T follicular helper cell (primary cell): ENCODE results near the gene TMEM92.
A peak's percentile ranks its signal among the peaks of the same experiment; 100 is the strongest.
"Not testable (repeated sequence)": the region's sequence is repeated elsewhere in the genome, so short reads cannot be mapped to it uniquely, and the experiment has no call there.

Experiments used
- DNase-seq: peaks from one replicate; pipeline ENCODE4 v3.0.0-alpha.2; 2020; ENCODE audit warnings: low read depth

Gene TMEM92

DNA sequence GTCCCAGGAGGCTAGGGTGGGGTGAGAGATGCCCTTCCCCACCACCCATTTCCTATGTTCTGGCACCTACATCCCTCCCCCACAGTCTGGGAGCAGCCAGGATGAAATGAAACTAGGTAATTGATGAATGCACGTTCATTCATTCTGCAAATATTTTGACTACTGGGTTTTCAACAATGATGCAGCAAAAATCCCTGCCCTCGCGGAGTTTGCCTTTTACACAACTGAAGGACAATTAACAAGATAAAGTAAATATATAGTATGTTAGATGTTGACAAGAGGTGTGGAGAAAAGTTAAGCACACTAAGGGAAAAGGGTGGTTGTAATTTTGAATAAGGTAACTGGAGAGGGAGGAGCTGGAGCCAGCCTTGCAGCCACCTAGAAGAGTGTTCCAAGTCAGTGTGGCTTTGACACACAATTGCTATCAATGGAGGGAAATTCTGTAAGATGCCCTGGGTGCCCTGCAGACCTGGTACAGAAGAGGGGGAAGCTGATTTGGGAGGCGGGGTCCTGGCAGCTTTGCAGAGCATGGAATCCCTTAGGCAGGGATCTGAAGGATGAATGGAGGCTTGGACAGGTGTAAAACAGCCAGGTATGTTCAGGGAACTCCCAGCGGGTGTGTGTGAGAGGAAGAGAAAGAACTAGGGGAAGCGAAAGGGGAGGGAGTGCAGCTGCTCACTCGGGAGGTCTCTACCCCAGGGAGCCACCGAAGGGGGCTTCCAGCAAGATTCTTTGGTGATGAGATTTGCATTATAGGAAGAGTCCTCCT, 2.5 kb downstream of the TMEM92 start:
- no peak for DNase-seq

DNA sequence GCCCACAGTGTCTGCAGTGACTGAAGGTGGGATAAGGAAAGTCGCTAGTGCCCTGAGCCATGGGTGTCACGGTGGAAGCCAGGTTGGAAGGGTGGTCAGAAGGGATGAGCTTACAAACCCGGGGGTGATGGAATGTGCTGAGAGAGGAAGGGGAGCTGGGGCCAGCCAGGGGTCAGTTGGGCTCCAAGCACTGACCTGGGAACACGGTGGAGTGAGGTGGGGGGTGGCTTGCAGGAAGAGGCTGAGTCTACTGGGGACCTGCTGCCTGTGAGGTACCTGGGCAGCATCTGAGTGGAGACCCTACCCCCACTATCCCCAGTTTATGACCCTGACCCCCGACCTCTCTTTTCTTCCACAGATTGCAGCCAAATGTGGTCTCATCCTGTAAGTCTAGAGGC, 3.1 kb downstream of the TMEM92 start:
- DNase-seq: no peak

DNA sequence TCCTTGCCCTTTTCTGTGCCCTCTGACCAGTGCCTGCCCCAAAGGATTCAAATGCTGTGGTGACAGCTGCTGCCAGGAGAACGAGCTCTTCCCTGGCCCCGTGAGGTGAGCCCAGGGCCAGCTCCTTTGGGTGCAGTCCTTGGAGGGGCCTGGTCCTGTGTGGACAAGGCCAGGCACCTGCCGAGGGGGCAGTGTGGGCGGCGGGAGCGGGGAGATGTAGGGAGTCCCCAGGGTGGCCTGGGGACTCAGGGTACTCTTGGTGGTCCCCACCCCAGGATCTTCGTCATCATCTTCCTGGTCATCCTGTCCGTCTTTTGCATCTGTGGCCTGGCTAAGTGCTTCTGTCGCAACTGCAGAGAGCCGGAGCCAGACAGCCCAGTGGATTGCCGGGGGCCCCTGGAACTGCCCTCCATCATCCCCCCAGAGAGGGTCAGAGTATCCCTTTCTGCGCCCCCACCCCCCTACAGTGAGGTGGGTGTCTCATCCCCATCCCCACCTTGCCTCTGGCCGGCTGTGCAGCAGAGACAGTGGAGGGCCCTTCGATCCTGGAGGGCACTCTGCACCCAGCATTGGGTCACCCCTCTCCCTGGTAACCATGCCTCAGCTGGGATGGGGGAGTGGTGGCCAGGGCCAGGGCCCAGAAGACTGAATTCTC, 4.4 kb downstream of the TMEM92 start:
- DNase-seq: no peak

DNA sequence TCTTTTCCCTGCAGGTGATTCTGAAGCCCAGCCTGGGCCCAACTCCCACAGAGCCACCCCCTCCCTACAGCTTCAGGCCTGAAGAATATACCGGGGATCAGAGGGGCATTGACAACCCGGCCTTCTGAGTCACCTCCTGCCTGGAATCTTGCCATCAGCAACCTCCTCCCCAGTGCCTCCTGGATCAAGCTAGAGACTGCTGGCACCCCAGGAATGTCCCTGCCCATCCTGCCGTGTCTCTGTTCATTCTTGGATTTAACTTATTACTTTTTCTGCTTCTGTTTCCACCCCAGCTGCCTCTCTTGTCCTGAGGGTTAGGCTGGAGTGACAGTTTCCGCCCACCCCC, 4.9 kb downstream of the TMEM92 start:
- DNase-seq: no peak

DNA sequence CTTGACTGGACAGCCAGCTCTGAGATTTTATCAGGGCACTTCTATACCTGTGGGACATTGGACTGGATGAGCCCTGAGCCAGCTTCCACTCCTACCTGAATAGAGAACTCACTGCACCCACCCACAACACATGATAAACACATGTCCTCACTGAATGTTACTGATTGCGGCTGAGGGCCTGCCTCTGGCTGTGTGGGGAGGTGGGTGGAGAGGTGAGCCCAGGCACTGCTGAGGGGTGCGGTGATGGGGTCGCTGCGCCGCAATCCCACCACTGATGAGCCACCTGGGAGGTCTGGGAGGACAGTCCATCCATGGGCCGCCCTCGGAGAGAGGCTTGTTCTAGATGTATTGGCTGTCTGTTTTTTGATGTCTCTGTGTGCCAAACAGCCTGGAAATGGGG, 5.4 kb downstream of the TMEM92 start:
- DNase-seq: no peak

DNA sequence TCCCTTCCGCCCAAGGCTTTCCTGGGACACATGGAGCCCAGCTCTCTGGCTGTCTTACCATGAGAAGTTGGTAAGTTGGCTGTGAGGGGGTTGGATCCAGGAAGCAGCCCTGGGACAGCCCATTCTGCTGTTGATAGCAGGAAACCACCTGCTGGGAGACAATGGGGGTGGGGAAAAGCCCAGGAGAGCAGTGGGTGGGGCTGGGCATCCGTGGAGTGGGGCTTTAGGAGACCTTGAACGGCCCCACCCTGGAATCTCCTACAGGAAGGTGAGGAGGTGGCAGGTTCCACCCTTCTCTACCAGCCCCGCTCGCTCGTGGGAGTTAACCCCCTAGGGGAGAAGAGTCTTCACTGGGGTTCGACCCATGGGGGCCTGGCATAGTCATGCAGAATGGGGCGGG, 5.8 kb downstream of the TMEM92 start:
- no peak for DNase-seq

DNA sequence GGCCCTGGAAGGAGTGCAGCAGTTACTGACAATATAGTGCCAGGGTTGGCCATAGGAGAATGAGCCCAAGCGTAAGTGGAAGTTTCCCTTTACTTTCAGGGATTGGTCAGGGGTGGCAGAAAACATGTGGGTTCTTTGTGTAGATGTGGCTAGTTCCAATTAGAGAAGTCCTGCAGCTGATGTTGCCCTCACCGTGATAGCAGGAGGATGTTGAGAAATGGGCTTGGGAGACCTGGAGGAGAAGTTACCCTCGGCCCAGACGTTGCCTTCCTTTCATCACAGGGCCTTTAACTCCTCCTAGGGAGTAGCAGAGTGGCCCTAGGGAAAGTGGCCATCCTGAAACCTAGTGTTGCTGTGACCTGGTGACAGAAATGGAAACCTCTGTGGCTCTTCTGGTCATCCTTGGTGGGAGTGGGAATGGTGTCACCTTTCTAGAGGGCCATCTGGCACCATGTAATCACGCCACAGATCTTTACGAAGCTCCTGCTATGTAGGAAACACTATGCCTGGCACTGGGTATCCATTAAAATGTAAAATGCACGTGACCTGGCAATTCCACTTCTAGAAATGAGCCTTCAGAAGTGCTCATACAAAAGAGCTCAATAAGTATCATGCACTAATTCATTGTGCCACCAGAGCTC, 6.7 kb downstream of the TMEM92 start:
- DNase-seq: no peak

DNA sequence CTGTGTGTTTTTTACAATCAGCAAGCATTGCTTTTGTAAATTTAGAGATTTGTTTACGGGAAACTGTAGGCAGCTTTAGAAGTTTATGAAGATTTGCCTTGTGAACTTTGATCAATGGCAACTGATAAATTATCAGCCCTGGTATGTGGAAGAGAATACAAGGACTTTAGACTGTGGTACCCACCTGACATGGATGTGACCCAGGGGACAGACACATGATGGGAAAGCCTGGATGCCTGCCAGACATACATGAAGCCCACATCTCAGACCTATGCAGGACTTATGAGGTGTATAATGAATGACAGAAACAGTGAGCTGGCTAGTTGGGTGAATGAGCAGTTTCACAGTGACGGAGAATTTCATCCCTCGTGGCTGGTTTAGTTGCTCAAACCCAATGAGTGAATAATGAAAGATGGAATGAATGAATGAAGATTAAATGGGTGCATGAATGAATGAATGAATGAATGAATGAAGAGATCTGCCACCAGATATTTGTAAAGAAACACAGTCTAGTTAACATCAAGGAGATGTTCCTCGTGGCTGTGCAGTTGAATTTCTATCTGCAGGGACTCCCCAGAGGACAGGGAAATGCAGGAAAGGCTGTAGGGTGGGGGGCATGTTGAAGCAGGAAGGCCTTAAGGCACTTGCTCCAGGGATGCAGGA, 7.6 kb downstream of the TMEM92 start:
- DNase-seq: no peak

DNA sequence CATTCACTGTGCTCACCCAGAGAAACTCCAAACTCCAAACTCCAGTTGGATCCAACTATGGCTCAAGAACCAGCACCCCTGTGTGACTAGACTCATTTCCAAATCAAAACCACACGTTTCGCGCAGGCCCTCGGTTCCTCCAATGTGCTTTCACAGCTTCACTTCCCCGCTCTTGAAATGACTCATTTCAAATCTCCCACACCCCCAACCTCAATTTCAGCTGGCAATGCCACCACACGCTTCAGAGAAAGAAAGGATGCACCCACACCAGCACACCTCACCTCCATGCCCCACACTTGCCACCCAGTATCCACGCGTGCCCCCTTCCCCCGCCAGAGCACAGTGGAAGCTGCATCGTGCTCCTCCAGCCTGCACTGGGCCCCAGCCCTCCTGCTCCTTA, 9.0 kb downstream of the TMEM92 start:
- no peak for DNase-seq

DNA sequence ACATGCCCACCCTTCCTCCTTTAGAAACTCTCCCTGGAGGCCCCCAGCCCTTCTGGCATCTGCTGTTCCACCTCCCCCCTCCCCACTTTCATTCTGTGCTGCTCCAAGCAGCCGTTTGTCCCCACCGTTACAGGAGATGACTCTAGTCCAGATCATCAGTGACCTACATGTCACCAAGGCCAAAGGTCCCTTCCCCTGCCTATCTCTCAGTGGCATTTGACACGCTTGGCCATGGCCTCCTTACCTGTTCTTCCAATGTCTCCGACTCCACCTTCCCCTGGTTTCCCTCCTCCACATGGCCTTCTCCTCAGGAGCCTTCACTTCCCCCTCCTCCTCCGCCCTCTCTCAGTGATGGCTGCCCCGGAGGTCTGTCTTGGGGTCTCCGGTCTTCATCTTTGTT, 9.4 kb downstream of the TMEM92 start:
- no peak for DNase-seq

DNA sequence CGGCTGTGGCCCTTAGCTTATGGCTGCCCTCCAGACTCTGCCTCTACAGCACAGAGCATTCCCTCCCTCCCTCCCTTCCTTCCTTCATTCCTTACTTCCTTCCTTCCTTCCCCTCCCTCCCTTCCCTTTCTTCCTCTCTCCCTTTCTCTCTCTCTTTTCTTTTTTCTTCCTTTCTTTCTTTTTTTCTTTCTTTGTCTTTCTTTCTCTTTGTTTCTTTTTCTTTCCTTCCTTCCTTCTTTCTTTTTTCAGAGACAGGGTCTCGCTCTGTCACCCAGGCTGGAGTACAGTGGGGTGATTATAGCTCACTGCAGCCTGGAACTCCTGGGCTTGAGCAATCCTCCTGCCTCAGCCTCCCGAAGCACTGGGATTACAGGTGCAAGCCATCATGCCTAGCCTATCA, 11.7 kb downstream of the TMEM92 start:
- no peak for DNase-seq

DNA sequence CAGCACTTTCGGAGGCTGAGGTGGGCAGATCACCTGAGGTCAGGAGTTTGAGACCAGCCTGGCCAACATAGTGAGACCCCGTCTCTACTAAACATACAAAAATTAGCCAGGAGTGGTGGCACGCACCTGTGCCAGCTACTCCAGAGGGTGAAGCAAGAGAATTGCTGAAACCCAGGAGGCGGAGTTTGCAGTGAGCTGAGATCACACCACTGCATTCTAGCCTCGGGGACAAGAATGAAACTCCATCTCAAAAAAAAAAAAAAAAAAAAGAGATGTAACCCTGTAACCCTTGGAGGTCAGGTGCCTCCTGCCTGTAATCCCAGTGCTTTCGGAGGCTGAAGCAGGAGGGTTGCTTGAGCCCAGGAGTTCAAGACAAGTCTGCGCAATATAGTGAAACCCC, 13.0 kb downstream of the TMEM92 start:
- not testable (repeated sequence) for DNase-seq

DNA sequence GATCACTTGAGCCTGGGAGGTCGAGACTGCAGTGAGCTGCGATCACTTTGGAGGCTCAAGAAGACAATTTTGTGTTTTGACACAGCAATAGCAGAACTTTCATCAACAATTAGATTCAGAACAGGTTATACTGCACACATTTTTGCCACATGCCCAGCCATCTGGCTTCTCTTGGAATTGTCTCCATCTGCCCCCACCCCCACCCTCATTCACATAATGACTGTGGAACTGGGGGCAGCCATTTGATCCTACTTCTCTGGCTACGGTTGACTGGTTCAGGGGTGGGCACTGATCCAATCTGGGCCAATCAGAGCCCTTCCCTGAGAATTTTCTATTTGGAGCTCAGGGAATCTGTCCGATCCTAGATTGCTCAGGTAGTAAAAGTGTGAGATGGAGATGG, 14.0 kb downstream of the TMEM92 start:
- DNase-seq: no peak

DNA sequence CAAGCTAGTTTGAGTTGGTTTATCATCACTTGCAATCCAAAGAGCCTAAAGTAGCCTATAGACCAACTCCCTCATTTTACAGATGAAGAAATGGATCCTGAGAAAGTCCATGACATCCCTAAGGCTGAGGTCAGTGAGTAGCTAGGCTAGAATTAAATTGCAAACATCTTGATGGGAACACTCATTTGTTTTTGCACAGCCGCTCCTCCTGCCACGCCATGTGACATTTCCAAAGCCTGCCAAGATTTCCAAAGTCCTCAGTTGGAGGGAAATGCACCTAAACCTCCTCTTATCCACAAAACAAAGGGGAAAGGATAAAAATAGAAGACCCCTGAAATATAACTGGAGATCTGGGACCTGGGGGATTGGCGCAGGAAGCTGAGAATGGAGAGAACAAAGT, 15.0 kb downstream of the TMEM92 start:
- no peak for DNase-seq

DNA sequence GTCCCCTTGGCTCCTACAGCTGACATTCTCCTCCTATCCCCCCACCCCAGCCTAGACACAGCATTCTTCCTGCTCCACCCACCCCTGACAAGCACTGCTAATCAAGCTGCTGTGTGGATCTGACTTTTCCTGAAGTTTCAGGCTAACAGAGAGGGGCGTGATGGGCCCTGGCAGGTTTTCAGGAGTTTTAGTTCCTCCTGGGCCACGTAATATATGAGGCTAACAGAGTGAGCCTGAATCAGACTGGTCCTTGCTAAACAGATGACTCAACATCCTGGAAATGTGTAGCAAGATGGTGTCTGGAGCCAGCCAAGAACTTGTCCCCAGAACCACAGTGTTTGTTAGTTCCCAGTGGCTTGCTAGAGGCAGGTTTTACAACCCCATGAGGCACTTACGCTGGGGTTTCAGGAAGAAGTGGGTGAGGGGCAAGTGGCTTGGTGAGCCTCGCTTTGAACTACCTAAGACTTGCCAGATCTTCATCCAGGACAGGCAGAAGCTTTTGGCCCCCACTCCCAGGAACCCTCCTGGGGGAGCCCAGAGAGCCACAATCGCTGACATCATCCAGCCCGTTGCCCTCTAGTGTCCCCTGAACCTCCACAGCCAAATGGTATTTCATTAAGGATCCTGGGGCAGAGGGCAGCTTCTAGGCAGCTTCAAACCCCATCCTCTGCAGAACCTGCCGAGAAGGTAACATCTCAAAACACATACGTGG, 15.9 kb downstream of the TMEM92 start:
- no peak for DNase-seq

DNA sequence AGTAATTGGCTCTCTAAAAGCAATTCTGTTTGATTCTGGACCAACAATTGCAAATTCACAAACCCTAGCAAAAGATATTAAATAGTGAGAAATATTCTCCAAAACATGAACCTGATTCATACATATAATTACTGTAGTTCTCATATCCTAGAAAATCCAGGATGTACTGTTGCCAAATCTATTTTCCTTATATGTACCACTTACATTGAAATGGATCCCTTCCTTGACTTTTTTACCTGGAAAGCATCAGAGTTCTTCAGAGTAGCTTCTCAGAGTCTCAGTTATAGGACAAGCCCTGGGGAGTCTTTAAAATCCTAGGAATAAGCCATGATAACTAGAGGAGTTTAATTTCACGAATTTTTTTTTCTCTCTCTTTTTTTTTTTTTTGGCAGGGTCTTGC, 16.7 kb downstream of the TMEM92 start:
- no peak for DNase-seq

DNA sequence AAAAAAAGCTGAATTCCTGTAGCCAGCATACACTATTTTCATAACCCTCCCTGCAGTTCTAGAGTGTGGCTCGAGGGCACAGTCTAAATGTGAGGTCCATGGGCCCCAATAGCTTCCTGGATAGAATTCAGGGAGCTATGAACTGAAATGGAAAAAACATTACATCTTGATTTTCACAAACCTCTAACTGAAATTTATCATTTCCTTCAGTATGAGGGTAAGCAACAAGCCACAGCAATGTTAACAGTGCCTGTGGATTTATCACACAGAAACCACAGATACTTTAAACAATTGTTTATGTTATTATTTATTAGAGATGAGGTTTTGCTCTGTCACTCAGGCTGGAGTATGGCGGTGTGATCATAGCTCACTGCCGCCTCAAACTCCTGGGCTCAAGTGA, 18.2 kb downstream of the TMEM92 start:
- no peak for DNase-seq

DNA sequence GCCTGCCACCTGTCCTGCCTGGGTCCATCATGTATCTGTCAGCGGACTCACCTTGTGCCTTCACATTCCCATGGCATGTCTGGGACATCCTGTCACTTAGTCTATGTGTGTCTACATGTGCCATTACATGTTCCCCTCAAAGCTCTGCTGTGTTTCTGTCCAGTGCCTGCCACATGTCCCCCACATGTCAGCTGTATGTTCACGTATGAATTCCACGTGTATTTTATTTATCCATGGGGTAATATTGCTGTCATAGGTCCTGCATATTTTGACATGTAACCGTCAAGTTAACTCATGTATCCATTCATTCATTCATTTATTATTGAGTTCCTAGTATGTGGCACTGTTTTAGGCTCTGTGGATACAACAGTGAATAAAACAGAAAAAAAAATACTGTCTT, 20.8 kb downstream of the TMEM92 start:
- DNase-seq: no peak

DNA sequence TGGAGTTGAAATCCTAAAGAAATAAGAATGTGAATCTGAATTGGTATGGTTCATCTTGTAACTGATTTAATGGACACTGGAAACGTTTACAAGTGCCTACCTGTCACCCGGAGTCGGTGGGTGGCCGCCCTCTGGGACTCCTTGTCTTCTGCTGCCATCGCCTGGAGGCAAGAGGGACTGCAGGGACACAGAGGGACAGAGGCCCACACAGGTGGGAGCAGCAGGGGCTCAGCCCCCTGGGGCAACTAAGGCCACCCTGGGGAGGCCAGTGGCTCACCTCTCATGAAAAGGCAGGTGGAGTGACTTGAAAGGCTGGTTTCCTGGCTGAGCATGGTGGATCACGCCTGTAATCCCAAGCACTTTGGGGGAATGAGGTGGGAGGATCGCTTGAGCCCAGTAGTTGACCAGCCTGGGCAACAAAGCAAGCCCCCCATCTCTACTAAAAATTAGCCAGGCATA, 23.2 kb downstream of the TMEM92 start:
- DNase-seq: peak; percentile 68

DNA sequence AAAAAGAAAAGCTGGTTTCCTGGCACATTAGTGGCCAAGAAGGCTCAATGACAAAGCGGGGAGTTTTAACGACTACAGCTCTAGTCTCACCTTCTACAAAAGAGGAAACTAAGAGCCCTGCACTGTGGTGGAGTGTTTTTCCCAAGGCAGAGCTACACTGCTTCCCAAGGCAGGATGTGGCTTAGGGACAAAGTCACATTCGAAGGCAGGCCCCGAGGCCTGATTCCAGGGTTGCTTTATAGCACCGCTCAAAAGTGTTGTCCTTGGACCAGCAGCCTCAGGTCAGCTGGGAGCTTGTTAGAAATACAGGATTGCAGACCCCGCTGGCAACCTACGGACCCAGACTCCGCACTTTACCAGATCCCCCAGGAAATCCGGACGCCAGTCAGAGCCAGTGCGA, 23.8 kb downstream of the TMEM92 start:
- DNase-seq: no peak

DNA sequence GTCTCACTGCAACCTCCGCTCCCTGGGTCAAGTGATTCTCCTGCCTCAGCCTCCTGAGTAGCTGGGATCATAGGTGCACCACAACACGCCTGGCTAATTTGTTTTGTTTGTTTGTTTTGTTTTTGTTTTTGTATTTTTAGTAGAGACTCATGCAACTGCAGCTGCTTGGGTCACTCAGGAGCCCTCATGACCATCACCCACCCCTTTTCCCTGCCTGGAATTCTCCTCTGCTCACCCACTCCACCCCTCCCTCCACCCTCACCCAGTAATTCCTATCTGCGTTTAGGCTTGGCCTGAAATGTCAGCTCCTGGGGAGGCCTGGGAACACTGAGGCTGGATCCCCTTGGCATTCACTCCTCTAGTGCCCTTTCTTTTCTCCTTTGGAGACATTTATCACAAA, 25.5 kb downstream of the TMEM92 start:
- DNase-seq: no peak

DNA sequence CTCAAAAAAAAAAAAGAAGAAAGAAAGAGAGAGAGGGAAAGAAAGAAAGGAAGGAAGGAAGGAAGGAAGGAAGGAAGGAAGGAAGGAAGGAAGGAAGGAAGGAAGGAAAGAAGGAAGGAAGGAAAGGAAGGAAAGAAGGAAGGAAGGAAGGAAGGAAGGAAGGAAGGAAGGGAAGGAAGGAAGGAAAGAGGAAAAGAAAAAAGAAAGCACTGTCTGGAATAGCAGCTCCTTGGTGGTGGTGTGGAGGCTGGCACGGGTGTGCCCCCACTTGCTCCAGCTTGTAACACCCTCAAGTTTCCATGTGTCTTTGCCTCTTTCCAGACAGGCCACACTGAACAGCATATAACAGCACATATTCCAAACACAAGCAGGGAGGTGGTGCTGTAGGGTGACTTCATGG, 26.6 kb downstream of the TMEM92 start:
- DNase-seq: not testable (repeated sequence)
